PC-9 (cell line): ENCODE results near the gene CFAP97D2. TPM values are rescaled to one million over a fixed set of nuclear protein-coding genes. Genes with fewer than 3 reads are reported as not detected.

Source experiments
- Bru-seq: library from RNA; stranded (reverse); fragments of 400-500 nt; gene quantifications from one replicate; lab custom pipeline; 2021; lab: Mats Ljungman, UMichigan
- BruChase-seq, 2 experiments: library from RNA; stranded (reverse); fragments of 400-500 nt; gene quantifications; one replicate each; lab custom pipeline; 2021; lab: Mats Ljungman, UMichigan
- BruUV-seq: library from RNA; stranded (reverse); fragments of 400-500 nt; replicated peaks from 2 replicates; lab custom pipeline; 2021; lab: Mats Ljungman, UMichigan
- CTCF ChIA-PET: fragments of 300-600 bp; sonication (Branson Sonifier 250); formaldehyde crosslinking; loops from one replicate; lab custom pipeline; 2022; ENCODE audit warnings: antibody characterized with exemption; lab: Charles Lee
- POLR2A ChIA-PET: fragments of 300-600 bp; sonication (Branson Sonifier 250); formaldehyde crosslinking; loops from one replicate; lab custom pipeline; 2022; ENCODE audit warnings: antibody characterized with exemption; ENCODE audit not compliant: unreplicated experiment; lab: Charles Lee
- DNase-seq, 2 experiments: peaks; one replicate each; pipeline versions ENCODE4 v3.0.0 to v3.0.0-alpha.2; 2015 to 2022; ENCODE audit warnings: mixed read lengths in 1 of 2
- H2AFZ ChIP-seq: fragments of 200-600 bp; sonication (generic); 2 replicates; pipeline ENCODE4 v1.8.1; 2017; ENCODE audit warnings: antibody characterized with exemption
- H3F3A ChIP-seq: fragments of 200-600 bp; sonication (generic); 2 replicates; pipeline ENCODE4 v1.8.1; 2017; ENCODE audit warnings: antibody characterized with exemption, mild to moderate bottlenecking, low read depth; ENCODE audit not compliant: insufficient read depth
- H3K27ac ChIP-seq: fragments of 200-600 bp; sonication (generic); 2 replicates; pipeline ENCODE4 v1.6.1; 2016; ENCODE audit warnings: mixed run types
- H3K27me3 ChIP-seq: fragments of 200-600 bp; sonication (generic); 2 replicates; pipeline ENCODE4 v1.6.1; 2016; ENCODE audit warnings: low read depth, mixed run types; ENCODE audit not compliant: insufficient read depth
- H3K36me3 ChIP-seq: fragments of 200-600 bp; sonication (generic); 2 replicates; pipeline ENCODE4 v1.6.1; 2016; ENCODE audit warnings: low read depth, mixed run types
- H3K4me1 ChIP-seq: fragments of 200-600 bp; sonication (generic); replicated peaks from 2 replicates; pipeline ENCODE4 v1.6.1; 2016; ENCODE audit warnings: mixed run types; ENCODE audit not compliant: insufficient read depth
- H3K4me2 ChIP-seq: fragments of 200-600 bp; sonication (generic); 2 replicates; pipeline ENCODE4 v1.6.1; 2017; ENCODE audit warnings: mixed run types
- H3K4me3 ChIP-seq: fragments of 200-600 bp; sonication (generic); 2 replicates; pipeline ENCODE4 v1.6.1; 2016; ENCODE audit warnings: mixed run types
- H3K79me2 ChIP-seq: fragments of 200-600 bp; sonication (generic); 2 replicates; pipeline ENCODE4 v1.6.1; 2017; ENCODE audit warnings: low read depth, mixed run types
- H3K9me2 ChIP-seq: fragments of 200-600 bp; sonication (generic); 2 replicates; pipeline ENCODE4 v1.8.1; 2017; ENCODE audit warnings: mild to moderate bottlenecking; ENCODE audit not compliant: insufficient read depth
- H3K9me3 ChIP-seq: fragments of 200-600 bp; sonication (generic); 2 replicates; pipeline ENCODE4 v1.8.1; 2016; ENCODE audit warnings: low read depth; ENCODE audit not compliant: insufficient read depth
- H4K20me1 ChIP-seq: fragments of 200-600 bp; sonication (generic); 2 replicates; pipeline ENCODE4 v1.8.1; 2017; ENCODE audit not compliant: insufficient read depth
- EZH2 ChIP-seq: fragments of 200-600 bp; sonication (generic); IDR thresholded peaks from 2 replicates; pipeline ENCODE4 v1.8.0; 2017; ENCODE audit warnings: antibody characterized with exemption, low read depth
- intact Hi-C: fragments of 100-400 bp; cut with micrococcal nuclease; formaldehyde crosslinking; loops from one replicate; pipeline ENCODE4 v1.10.0; 2022; ENCODE audit not compliant: unreplicated experiment
- long read RNA-seq: library from polyadenylated mRNA; stranded (forward); transcript quantifications from one replicate; pipeline ENCODE4 v2.0.0, GENCODE V29; 2022
- total RNA-seq: library from RNA; stranded (reverse); gene quantifications from 2 replicates; pipeline ENCODE4 v1.2.3, GENCODE V29; 2021
- TF ChIP-seq, protein P1 (sequence below): fragments of 200-600 bp; sonication (generic); conservative IDR thresholded peaks from 2 replicates; pipeline ENCODE4 v1.6.1; 2017; ENCODE audit warnings: mixed run types, antibody characterized with exemption, mild to moderate bottlenecking, moderate library complexity

The CFAP97D2 gene
- total RNA-seq: not detected in 2 replicates
- not detected for Bru-seq, nascent RNA
- BruChase-seq, experiment 1, labeled RNA remaining after a 2-hour chase: not detected
- not detected for BruChase-seq, experiment 2, labeled RNA remaining after a 6-hour chase
- long read RNA-seq: 0 reads

DNA sequence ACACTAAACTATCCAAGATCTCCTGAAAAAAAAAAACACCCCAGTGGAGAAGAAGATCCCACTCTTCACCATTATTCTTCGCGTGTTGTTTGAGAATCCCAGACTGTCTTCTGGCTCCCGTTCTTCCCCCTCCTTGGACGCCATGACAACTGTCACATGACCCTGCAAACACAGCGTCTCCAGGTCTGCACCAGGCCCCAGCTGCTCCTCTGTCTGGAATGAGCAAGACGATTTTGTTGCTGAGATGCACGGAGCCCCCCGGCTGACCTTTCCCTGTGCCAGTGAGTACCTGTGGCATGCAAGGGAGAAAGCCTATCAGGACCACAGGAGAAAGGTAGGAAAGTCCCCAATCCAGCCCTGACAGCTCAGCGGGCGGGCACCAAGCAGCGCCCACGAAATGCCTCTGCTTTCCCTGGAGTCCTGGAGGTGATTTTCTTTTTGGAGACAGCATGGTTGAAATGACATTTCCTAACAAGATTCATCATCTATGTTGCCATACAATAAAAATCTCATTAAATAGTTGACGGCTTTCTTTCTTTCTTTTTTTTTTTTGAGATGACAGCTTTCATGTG is at the start of gene CFAP97D2:
TSS of gene CFAP97D2 (plus strand) at position 171 of the 572 bp plus-strand sequence. CDS start at position 245, 74 bp downstream.
- Histone ChIP-seq H3K9me2 (no peaks in the 10 kb centered on the region), H3K27me3 (no peaks in the 10 kb centered on the region), H4K20me1 (no peaks in the 10 kb centered on the region), H3K4me2 (no peak within 1 kb of the TSS), H3K36me3 (no peaks in the 10 kb centered on the region), H3F3A (no peaks in the 10 kb centered on the region), H3K4me1 (no peaks in the 10 kb centered on the region), H2AFZ (no peak within 1 kb of the TSS), H3K9me3 (no peaks in the 10 kb centered on the region), H3K27ac (no peak within 1 kb of the TSS), H3K79me2 (no peaks in the 10 kb centered on the region), H3K4me3 (no peak within 1 kb of the TSS)
- DNase-seq: no peak
- ChIA-PET CTCF (no interaction called here), POLR2A (no interaction called here)
- intact Hi-C loops: no loop called here
- TF ChIP-seq EZH2: no peak
- TF ChIP-seq, protein P1, sequence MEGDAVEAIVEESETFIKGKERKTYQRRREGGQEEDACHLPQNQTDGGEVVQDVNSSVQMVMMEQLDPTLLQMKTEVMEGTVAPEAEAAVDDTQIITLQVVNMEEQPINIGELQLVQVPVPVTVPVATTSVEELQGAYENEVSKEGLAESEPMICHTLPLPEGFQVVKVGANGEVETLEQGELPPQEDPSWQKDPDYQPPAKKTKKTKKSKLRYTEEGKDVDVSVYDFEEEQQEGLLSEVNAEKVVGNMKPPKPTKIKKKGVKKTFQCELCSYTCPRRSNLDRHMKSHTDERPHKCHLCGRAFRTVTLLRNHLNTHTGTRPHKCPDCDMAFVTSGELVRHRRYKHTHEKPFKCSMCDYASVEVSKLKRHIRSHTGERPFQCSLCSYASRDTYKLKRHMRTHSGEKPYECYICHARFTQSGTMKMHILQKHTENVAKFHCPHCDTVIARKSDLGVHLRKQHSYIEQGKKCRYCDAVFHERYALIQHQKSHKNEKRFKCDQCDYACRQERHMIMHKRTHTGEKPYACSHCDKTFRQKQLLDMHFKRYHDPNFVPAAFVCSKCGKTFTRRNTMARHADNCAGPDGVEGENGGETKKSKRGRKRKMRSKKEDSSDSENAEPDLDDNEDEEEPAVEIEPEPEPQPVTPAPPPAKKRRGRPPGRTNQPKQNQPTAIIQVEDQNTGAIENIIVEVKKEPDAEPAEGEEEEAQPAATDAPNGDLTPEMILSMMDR: no peak
- no TSS peak for BruUV-seq

- Histone ChIP-seq H4K20me1 (no peaks in the 10 kb centered on the region), H3K9me3 (no peaks in the 10 kb centered on the region), H3K4me3 (no peak overlapping the region), H2AFZ (no peak overlapping the region), H3K4me2 (no peak overlapping the region; the same call in 1 of the 2 replicates), H3K27ac (no peak overlapping the region), H3K36me3 (no peaks in the 10 kb centered on the region), H3K4me1 (peaks cover 16% of the 10 kb centered on the region), H3K9me2 (no peaks in the 10 kb centered on the region), H3K79me2 (peaks cover 21% of the 10 kb centered on the region), H3F3A (peaks cover 9% of the 10 kb centered on the region; the same call in 1 of the 2 replicates), H3K27me3 (no peaks in the 10 kb centered on the region)
- intact Hi-C loops: loop anchor here (2.0 to 5.0 kb wide), 2 partner anchors 65 to 157 kb away; partner anchors contain the start of gene C13orf46
- POLR2A ChIA-PET: no interaction called here
- BruUV-seq: no TSS peak
- no peak for DNase-seq
- CTCF ChIA-PET: no interaction called here
- TF ChIP-seq, protein P1: no peak
- TF ChIP-seq EZH2: no peak
These were observed 49.4 kb upstream of the CFAP97D2 start for GRCh38 chr13:114129649-114130062.

DNA sequence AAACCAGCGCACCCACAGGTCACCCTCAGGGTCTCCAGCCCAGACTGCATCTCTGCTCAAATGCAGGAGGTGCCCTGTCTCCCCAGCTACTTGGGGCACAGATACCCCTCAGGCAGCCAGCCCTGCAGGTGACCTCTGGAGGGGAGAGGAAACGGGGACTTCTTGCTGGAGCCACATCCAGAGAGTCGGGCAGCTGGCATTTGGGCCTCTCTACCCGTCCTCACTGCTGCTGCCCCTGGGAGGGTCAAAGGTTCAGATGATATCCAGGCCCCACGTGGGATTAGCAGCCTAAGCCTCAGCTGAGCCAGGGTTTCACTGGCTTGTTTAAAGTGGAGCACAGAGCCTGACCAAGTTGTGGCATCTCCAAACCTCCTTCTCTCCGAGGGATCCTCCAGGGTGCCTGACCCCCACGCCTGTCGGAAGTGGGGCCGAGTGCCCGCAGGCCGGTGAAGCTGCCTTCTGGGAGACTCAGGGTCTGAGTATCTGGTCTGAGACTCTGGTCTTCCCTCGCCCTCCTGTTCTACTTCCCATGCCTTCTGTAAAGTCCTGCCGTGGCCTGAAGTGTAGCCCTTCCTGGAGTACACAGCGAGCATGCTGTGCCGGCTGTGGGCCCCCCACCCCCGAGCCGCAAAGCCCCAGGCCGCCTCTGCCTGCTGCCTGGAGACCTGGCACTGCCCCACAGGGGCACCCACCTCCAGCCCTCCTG is 48.8 kb upstream of the CFAP97D2 start:
- H3K36me3 ChIP-seq: no peaks in the 10 kb centered on the region
- no peak for TF ChIP-seq EZH2
- TF ChIP-seq, protein P1: no peak
- H3K79me2 ChIP-seq: peaks cover 21% of the 10 kb centered on the region
- no peaks in the 10 kb centered on the region for H4K20me1 ChIP-seq
- intact Hi-C loops: loop anchor here (2.0 to 5.0 kb wide), 2 partner anchors 65 to 158 kb away; partner anchors contain the start of gene C13orf46
- POLR2A ChIA-PET: no interaction called here
- H3K27me3 ChIP-seq: no peaks in the 10 kb centered on the region
- no peak overlapping the region for H3K27ac ChIP-seq
- H3K4me1 ChIP-seq: peaks cover 16% of the 10 kb centered on the region
- CTCF ChIA-PET: no interaction called here
- no TSS peak for BruUV-seq
- peaks cover 13% of the 10 kb centered on the region; the same call in 1 of the 2 replicates for H3F3A ChIP-seq
- H3K9me3 ChIP-seq: no peaks in the 10 kb centered on the region
- no peaks in the 10 kb centered on the region for H3K9me2 ChIP-seq
- H2AFZ ChIP-seq: no peak overlapping the region; the same call in 1 of the 2 replicates
- H3K4me2 ChIP-seq: peak overlapping the region; percentile 96
- no peak for DNase-seq
- H3K4me3 ChIP-seq: peak overlapping the region; percentile 78; the same call in 1 of the 2 replicates
